Neural progenitor cell (in vitro differentiated cells): ENCODE results near the gene UBALD2. TPM values are rescaled to one million over a fixed set of nuclear protein-coding genes. Genes with fewer than 3 reads are reported as not detected.

ENCODE experiments used
- DNase-seq: peaks from one replicate; pipeline ENCODE4 v3.0.0-alpha.2; 2016; ENCODE audit warnings: low spot score
- H2AFZ ChIP-seq: fragments of 200-600 bp; sonication (generic); replicated peaks from 2 replicates; pipeline ENCODE4 v1.6.1; 2016; ENCODE audit warnings: antibody characterized with exemption
- H3F3A ChIP-seq: fragments of 200-600 bp; sonication (generic); 2 replicates; pipeline ENCODE4 v1.6.1; 2016; ENCODE audit warnings: antibody characterized with exemption, low read depth
- H3K27ac ChIP-seq: fragments of 200-600 bp; sonication (generic); 2 replicates; pipeline ENCODE4 v1.5.1; 2016; ENCODE audit warnings: mild to moderate bottlenecking
- H3K27me3 ChIP-seq: fragments of 200-600 bp; sonication (generic); 2 replicates; pipeline ENCODE4 v1.6.1; 2016; ENCODE audit warnings: mild to moderate bottlenecking, moderate library complexity
- H3K36me3 ChIP-seq: fragments of 200-600 bp; sonication (generic); 2 replicates; pipeline ENCODE4 v1.5.1; 2016
- H3K4me1 ChIP-seq: fragments of 200-600 bp; sonication (generic); 2 replicates; pipeline ENCODE4 v1.6.1; 2016; ENCODE audit warnings: mixed run types
- H3K4me2 ChIP-seq: fragments of 200-600 bp; sonication (generic); 2 replicates; pipeline ENCODE4 v1.6.1; 2016
- H3K4me3 ChIP-seq: fragments of 200-600 bp; sonication (generic); 2 replicates; pipeline ENCODE4 v1.5.1; 2016
- H3K79me2 ChIP-seq: fragments of 200-600 bp; sonication (generic); 2 replicates; pipeline ENCODE4 v1.6.1; 2016; ENCODE audit warnings: low read depth
- H3K9ac ChIP-seq: fragments of 200-600 bp; sonication (generic); 2 replicates; pipeline ENCODE4 v1.6.1; 2016
- H3K9me3 ChIP-seq: fragments of 200-600 bp; sonication (generic); 2 replicates; pipeline ENCODE4 v1.5.1; 2016; ENCODE audit warnings: low read depth
- H4K20me1 ChIP-seq: fragments of 200-600 bp; sonication (generic); 2 replicates; pipeline ENCODE4 v1.6.1; 2016; ENCODE audit warnings: low read depth
- H3K27ac Mint-ChIP-seq: 3 replicates; pipeline ENCODE4 v1.8.0; 2021; ENCODE audit warnings: mixed read lengths
- H3K27me3 Mint-ChIP-seq: 2 replicates; pipeline ENCODE4 v1.8.0; 2022; ENCODE audit warnings: low read depth, mild to moderate bottlenecking, inconsistent platforms, moderate library complexity, mixed read lengths; ENCODE audit not compliant: insufficient read depth
- H3K36me3 Mint-ChIP-seq: 3 replicates; pipeline ENCODE4 v1.8.0; 2021; ENCODE audit warnings: mixed read lengths
- H3K4me1 Mint-ChIP-seq: 3 replicates; pipeline ENCODE4 v1.8.0; 2021; ENCODE audit warnings: mixed read lengths
- H3K4me3 Mint-ChIP-seq: 3 replicates; pipeline ENCODE4 v1.8.0; 2021; ENCODE audit warnings: mild to moderate bottlenecking, moderate library complexity, mixed read lengths
- H3K9me3 Mint-ChIP-seq: 3 replicates; pipeline ENCODE4 v1.8.0; 2020; ENCODE audit warnings: mixed read lengths
- CTCF ChIP-seq: fragments of 200-600 bp; sonication (generic); IDR thresholded peaks from 2 replicates; pipeline ENCODE4 v1.5.1; 2017; ENCODE audit warnings: antibody characterized with exemption, mild to moderate bottlenecking
- EZH2 ChIP-seq: fragments of 200-600 bp; sonication (generic); IDR thresholded peaks from 2 replicates; pipeline ENCODE4 v1.6.1; 2017; ENCODE audit warnings: antibody characterized with exemption, mild to moderate bottlenecking, moderate library complexity
- EZH2phosphoT487 ChIP-seq: fragments of 200-600 bp; sonication (generic); IDR thresholded peaks from 2 replicates; pipeline ENCODE4 v1.6.1; 2017; ENCODE audit warnings: antibody characterized with exemption
- total RNA-seq: library from RNA; depleted of rRNA; stranded (reverse); fragments of >200 nt; gene quantifications from 2 replicates; pipeline ENCODE4 v1.2.3, GENCODE V29; 2015; ENCODE audit warnings: low replicate concordance

UBALD2 gene
- total RNA-seq, 1 donor from 2014 or later: 4.2 TPM

- Histone ChIP-seq H3K4me2 (no peak within 1 kb of the TSS), H3K4me1 (no peaks in the 10 kb centered on the region), H3K9ac (no peak within 1 kb of the TSS), H3K9me3 (no peaks in the 10 kb centered on the region), H4K20me1 (no peaks in the 10 kb centered on the region), H3F3A (peaks cover 8% of the 10 kb centered on the region), H3K27ac (no peak within 1 kb of the TSS), H3K79me2 (no peaks in the 10 kb centered on the region), H3K36me3 (no peaks in the 10 kb centered on the region), H3K27me3 (no peaks in the 10 kb centered on the region), H2AFZ (no peak within 1 kb of the TSS), H3K4me3 (no peak within 1 kb of the TSS)
- H3K36me3 Mint-ChIP-seq: peaks cover 20% of the 10 kb centered on the region
- peaks cover 8% of the 10 kb centered on the region for H3K4me1 Mint-ChIP-seq
- TF ChIP-seq EZH2: no peak
- TF ChIP-seq EZH2phosphoT487: no peak
- no peak for TF ChIP-seq CTCF
- no peak for DNase-seq
- peaks cover 2% of the 10 kb centered on the region for H3K27me3 Mint-ChIP-seq
- no peak within 1 kb of the TSS for H3K4me3 Mint-ChIP-seq
- H3K27ac Mint-ChIP-seq: no peak within 1 kb of the TSS
- H3K9me3 Mint-ChIP-seq: no peaks in the 10 kb centered on the region
Measured at GRCh38 chr17:76307966-76308338, 42.8 kb downstream of the UBALD2 start, which contains the start of gene QRICH2. TSS of gene QRICH2 (minus strand) at chr17:76308276. CDS start at chr17:76307998, 278 bp downstream.

GRCh38 chr17:76309461-76309860, 44.3 kb downstream of the UBALD2 start:
- peak overlapping the region; percentile 51 for H3K27ac Mint-ChIP-seq
- H3K79me2 ChIP-seq: no peaks in the 10 kb centered on the region
- H3K4me1 ChIP-seq: no peaks in the 10 kb centered on the region
- no peak overlapping the region for H3K4me3 Mint-ChIP-seq
- no peak overlapping the region for H3K27ac ChIP-seq
- no peaks in the 10 kb centered on the region for H3K36me3 ChIP-seq
- no peak overlapping the region for H3K9ac ChIP-seq
- DNase-seq: no peak
- H3K4me2 ChIP-seq: no peak overlapping the region
- no peak overlapping the region for H3K4me3 ChIP-seq
- H3K36me3 Mint-ChIP-seq: peaks cover 27% of the 10 kb centered on the region
- no peaks in the 10 kb centered on the region for H3K9me3 Mint-ChIP-seq
- no peaks in the 10 kb centered on the region for H3K27me3 ChIP-seq
- TF ChIP-seq CTCF (no peak), EZH2 (no peak)
- no peak overlapping the region for H2AFZ ChIP-seq
- H4K20me1 ChIP-seq: no peaks in the 10 kb centered on the region
- H3K9me3 ChIP-seq: no peaks in the 10 kb centered on the region
- peaks cover 3% of the 10 kb centered on the region for H3F3A ChIP-seq
- H3K4me1 Mint-ChIP-seq: peaks cover under 1% of the 10 kb centered on the region
- no peaks in the 10 kb centered on the region for H3K27me3 Mint-ChIP-seq

- Histone ChIP-seq H3K4me1 (no peaks in the 10 kb centered on the region), H2AFZ (no peak overlapping the region), H3F3A (no peaks in the 10 kb centered on the region), H3K27ac (no peak overlapping the region), H3K36me3 (no peaks in the 10 kb centered on the region), H3K4me2 (no peak overlapping the region), H3K9ac (no peak overlapping the region), H3K4me3 (no peak overlapping the region), H4K20me1 (no peaks in the 10 kb centered on the region), H3K9me3 (no peaks in the 10 kb centered on the region), H3K79me2 (no peaks in the 10 kb centered on the region), H3K27me3 (no peaks in the 10 kb centered on the region)
- Mint-ChIP-seq H3K27ac (no peak overlapping the region), H3K9me3 (no peaks in the 10 kb centered on the region), H3K36me3 (peaks cover 25% of the 10 kb centered on the region), H3K4me1 (no peaks in the 10 kb centered on the region), H3K4me3 (no peak overlapping the region), H3K27me3 (peaks cover 2% of the 10 kb centered on the region)
- no peak for TF ChIP-seq EZH2
- TF ChIP-seq CTCF: no peak
- TF ChIP-seq EZH2phosphoT487: no peak
- DNase-seq: no peak
Measured at GRCh38 chr17:76312735-76313134, 47.6 kb downstream of the UBALD2 start.
